Spinal cord (tissue), 10 donors: Measurements from ENCODE around the gene COL9A3. TPM values are rescaled to one million over a fixed set of nuclear protein-coding genes. Genes with fewer than 3 reads are reported as not detected.
A peak's percentile ranks its signal among the peaks of the same experiment; 100 is the strongest.

Source experiments
- DNase-seq, 6 donors: peaks; one replicate each; pipeline versions ENCODE4 v3.0.0 to v3.0.0-alpha.2; 2013 to 2015; ENCODE audit warnings: low spot score in 6 of 6, low read depth in 4 of 6
- H3K27ac ChIP-seq: one replicate; pipeline ENCODE4 v1.5.1; 2013; ENCODE audit warnings: low read depth, low read length, control low read depth
- H3K27me3 ChIP-seq: one replicate; pipeline ENCODE4 v1.6.1; 2013; ENCODE audit warnings: low read length; ENCODE audit not compliant: control insufficient read depth, insufficient read depth
- H3K36me3 ChIP-seq: one replicate; pipeline ENCODE4 v1.6.1; 2013; ENCODE audit warnings: low read length; ENCODE audit not compliant: control insufficient read depth, insufficient read depth
- H3K4me1 ChIP-seq: one replicate; pipeline ENCODE4 v1.6.1; 2013; ENCODE audit warnings: low read length; ENCODE audit not compliant: control insufficient read depth, insufficient read depth
- H3K4me3 ChIP-seq: one replicate; pipeline ENCODE4 v1.5.1; 2013; ENCODE audit warnings: low read depth, low read length, control low read depth
- H3K9me3 ChIP-seq: one replicate; pipeline ENCODE4 v1.6.1; 2013; ENCODE audit warnings: low read length; ENCODE audit not compliant: control insufficient read depth, insufficient read depth
- WGBS: methylation state at CpG from one replicate; pipeline ENCODE4 v1.1.5; 2013; ENCODE audit warnings: missing lambda C conversion rate; ENCODE audit not compliant: insufficient coverage; 5-methylcytosine and 5-hydroxymethylcytosine counted together
- long read RNA-seq, 4 donors: transcript quantifications; one replicate each; lab custom pipeline, GENCODE V29; 2026
- polyA plus RNA-seq, 2 donors: library from polyadenylated mRNA; unstranded; fragments of 120-200 nt; gene quantifications; one replicate each; pipeline ENCODE4 v1.2.1, GENCODE V29; 2013; ENCODE audit not compliant: insufficient read length in 2 of 2
- total RNA-seq, 2 donors: library from RNA; depleted of rRNA in 1 of 2; stranded (reverse); fragments of 120-200 nt in 1 of 2; fragments of >200 nt in 1 of 2; gene quantifications; one replicate each; pipeline versions ENCODE4 v1.2.3 to v1.2.4, GENCODE V29; 2013 to 2014
- donor health status: healthy.

Gene COL9A3
- total RNA-seq (100 to 1,000 TPM in 1 of 2 donors, 10 to 100 TPM in 1; 33.5 to 151 TPM), polyA plus RNA-seq (10 to 100 TPM; 38.6 to 76.1 TPM)
- long read RNA-seq, donor 1, partial matches to known transcripts: 0 of 6 reads
- long read RNA-seq, donor 1, other reads (novel, unspliced or antisense): 0 of 6 reads
- long read RNA-seq, donor 2, partial matches to known transcripts: 0 of 1 reads
- long read RNA-seq, donor 2, other reads (novel, unspliced or antisense): 0 of 1 reads
- long read RNA-seq, donor 3, partial matches to known transcripts: 0 of 3 reads
- long read RNA-seq, donor 3, other reads (novel, unspliced or antisense): 0 of 3 reads
- long read RNA-seq, donor 4, transcript COL9A3-206 (3 exons, 539 nt): major isoform, 8 of 15 reads
- long read RNA-seq, donor 4, partial matches to known transcripts: 0 of 15 reads
- long read RNA-seq, donor 4, other reads (novel, unspliced or antisense): 0 of 15 reads

DNA sequence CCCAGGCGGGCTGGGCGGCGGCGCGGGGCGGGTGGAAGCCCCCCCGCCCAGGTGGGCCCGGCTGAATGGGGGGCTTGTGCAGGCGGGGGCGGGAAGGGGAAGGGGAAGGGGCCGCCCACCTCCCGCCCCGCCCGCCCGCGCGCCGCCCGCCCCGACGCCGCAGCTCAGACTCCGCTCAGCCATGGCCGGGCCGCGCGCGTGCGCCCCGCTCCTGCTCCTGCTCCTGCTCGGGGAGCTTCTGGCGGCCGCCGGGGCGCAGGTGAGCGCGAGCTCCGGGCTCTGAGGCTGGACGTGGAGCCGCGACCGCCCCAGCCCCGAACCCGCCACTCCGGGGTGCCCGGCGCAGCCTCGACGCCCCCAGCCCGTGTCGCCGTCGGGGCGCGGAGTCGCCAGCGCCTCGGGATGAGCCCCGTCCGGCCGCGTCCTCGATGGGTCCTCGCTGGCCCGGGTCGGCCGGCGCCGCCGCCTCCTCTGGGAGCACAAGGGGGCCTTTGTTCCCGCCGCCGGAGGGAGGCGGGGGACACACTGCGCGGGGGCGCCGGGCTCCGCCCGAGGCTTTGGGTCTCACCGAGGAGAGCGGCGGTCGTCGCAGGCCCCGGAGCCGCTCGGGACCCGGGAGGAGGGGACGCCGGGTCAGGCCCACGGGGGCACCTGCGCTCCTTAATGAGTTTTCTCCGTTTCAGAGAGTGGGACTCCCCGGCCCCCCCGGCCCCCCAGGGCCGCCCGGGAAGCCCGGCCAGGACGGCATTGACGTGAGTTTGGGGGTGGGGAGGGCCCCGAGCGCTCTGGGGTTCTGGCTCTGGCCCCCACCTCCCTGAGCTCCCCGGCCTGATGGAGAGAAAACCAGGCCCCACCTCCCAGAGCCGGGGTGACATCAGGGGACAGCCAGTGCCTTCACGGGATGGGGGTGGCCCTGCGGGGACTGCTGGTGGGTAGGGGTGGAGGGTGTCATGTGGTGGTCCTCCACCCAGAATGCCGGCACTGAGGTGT, at the start of gene COL9A3:
TSS of gene COL9A3 (plus strand) at position 167 of the 990 bp plus-strand sequence. CDS start at position 182, 15 bp downstream.
- peaks cover 69% of the 10 kb centered on the region for H3K4me1 ChIP-seq
- peaks cover 27% of the 10 kb centered on the region for H3K27me3 ChIP-seq
- WGBS: 4% methylated on average over 100 of the region's 108 CpGs
- peaks cover 41% of the 10 kb centered on the region for H3K36me3 ChIP-seq
- peak within 1 kb of the TSS; percentile 26 for H3K4me3 ChIP-seq
- no peaks in the 10 kb centered on the region for H3K9me3 ChIP-seq
- peak in 2 of 6 donors; percentile 60 to 77 for DNase-seq
- peak within 1 kb of the TSS; percentile 91 for H3K27ac ChIP-seq

DNA sequence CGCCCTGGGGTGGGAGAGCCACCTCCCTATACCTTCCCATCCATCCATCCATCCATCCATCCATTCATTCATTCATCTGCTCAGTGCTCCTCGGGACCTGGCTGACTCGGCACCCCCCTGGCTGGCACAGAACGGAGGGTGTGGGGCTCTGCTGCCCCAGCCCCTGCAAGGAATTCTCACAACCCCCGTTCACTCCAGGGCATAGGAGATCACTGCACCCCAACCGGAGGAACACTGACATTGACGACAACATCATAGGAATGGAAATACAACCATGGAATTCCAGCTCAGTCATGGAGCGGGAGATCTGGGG, 48.7 kb upstream of the COL9A3 start:
- H3K27ac ChIP-seq: no peak overlapping the region
- DNase-seq: no peak
- peaks cover 6% of the 10 kb centered on the region for H3K36me3 ChIP-seq
- H3K4me1 ChIP-seq: peaks cover 56% of the 10 kb centered on the region
- H3K27me3 ChIP-seq: no peaks in the 10 kb centered on the region
- WGBS: 71% methylated on average over 7 of the region's 8 CpGs
- H3K9me3 ChIP-seq: no peaks in the 10 kb centered on the region
- no peak overlapping the region for H3K4me3 ChIP-seq

DNA sequence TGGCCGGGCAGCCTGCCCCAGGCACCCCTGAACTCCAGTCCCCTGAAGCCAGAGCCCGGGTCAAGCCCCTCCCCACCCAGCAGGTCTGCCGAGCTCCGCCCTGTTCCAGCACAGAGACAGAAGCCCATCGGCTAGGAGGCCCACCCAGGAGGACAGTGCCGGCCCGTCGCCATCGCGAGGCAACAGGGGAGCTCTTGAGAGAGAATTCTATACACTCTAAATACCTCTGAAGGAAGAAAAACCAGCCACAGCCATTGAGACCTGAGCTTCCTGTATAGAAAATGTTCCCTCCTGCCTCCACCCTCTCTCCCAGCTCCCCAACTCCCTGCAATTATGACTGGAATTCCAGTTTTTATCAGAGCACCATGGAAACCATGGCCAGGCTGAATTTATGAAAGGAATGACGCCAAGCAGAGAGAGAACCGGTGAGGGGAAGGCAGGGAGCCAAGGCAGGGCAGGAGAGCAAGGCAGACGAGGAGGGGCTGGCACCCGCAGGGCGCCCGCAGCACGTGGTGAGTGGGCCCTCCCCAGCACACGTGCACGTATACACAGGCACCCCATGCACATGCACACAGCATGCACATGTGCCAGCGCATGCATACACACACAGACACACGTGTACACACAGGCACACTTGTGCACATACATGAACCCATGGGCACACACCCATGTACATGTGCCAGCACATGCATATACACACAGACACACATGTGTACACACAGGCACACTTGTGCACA, 48.1 kb upstream of the COL9A3 start:
- WGBS: 20% methylated on average over 21 of the region's 21 CpGs
- Histone ChIP-seq H3K27ac (peak overlapping the region; percentile 54), H3K4me3 (no peak overlapping the region), H3K4me1 (peaks cover 61% of the 10 kb centered on the region), H3K36me3 (peaks cover 6% of the 10 kb centered on the region), H3K27me3 (peaks cover 2% of the 10 kb centered on the region), H3K9me3 (no peaks in the 10 kb centered on the region)
- peak in 3 of 6 donors; percentile 33 to 89 (median 86) for DNase-seq

DNA sequence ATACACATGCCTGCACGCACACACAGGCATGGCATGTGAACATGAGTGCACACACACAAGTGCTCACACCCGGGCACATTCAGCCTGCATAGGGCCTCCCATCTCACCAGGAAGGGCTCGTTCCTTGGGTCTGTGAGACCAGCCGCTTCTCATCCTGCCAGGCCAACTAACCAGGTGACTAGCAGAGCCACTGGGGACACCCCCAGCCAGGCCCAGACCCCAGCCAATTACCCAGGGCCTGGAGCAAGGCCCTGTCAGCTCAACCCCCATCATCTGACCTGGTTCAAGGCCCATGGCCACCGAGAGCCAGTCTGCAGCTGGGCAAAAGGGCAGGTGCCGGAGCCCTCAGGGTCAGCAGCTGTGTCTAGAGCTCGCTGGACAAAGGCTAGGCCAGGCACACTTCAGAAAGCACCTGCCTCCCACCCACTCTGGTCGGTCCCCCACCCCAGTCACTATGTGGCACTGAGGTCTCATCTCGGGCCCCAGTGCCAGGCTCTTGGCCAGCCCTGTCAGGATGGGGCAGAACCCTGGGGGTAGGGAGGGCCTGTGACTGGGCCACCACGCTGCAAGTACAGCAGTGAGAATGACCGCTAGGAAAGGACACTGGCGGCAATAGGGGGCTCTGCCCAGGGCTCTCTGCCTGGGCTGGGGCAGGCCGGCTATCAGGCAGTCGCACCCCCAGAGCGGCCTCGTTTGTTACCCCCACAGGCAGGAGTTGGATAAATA, 47.3 kb upstream of the COL9A3 start:
- Histone ChIP-seq H3K4me3 (no peak overlapping the region), H3K4me1 (peaks cover 69% of the 10 kb centered on the region), H3K27me3 (peaks cover 4% of the 10 kb centered on the region), H3K27ac (no peak overlapping the region), H3K36me3 (peaks cover 6% of the 10 kb centered on the region), H3K9me3 (no peaks in the 10 kb centered on the region)
- WGBS: 91% methylated on average over 14 of the region's 16 CpGs
- DNase-seq: no peak

DNA sequence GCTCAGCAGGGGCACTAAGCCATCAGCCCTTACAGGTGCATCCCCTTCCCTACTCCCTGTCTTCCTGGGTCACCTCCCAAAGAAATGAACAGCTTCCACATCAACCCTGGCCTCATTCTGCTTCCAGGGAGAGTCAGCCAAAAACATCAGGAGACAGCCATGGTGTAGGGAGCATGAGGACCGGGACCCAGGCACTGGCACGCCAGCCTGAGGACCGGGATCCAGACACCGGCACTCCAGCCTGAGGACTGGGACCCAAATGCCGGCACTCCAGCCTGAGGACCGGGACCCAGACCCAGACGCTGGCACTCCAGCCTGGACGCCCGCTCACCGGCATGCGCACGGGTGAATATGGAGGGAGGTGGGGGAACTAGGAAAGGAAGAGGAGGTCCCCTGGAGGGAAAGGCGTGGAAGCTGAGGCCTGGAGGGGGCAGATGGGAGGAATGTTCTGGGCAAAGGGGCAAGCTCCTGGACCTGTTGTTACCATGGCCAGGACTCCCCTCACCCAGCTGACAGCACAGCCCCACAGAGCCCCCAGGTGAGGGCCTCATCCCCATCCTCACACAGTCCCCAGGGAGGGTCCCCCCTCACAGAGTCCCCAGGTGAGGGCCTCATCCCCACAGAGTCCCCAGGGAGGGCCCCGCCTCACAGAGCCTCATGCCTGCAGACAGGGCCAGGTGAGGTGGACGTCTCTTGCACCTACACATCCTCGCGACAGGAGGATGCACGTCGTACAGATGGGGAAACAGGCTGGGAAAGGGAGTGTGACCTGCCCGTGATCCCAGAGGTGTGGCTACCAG, 46.5 kb upstream of the COL9A3 start:
- Histone ChIP-seq H3K27me3 (peaks cover 4% of the 10 kb centered on the region), H3K4me1 (peaks cover 77% of the 10 kb centered on the region)

DNA sequence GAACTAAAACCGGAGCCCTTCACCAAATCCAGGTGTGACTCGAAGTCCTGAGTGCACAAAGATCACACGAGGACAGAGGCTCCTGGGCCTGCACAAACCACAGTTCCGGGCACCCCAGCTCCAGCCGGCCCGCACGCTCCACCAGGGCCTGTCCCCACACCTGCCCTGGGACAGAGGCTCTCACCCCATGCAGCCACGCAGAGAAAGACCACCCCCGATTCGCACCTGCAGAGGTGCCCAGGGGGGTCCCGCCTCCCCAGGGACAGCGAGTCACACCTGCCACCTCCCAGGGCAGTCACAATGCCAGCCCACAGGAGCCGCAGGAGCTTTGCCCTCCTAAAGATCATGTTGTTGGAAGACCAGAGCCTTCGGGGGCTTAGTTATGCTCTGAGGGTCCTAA, 45.9 kb upstream of the COL9A3 start:
- whole genome bisulfite sequencing: 88% methylated on average over 13 of the region's 14 CpGs
- peaks cover 76% of the 10 kb centered on the region for H3K4me1 ChIP-seq

More for the DNA sequence above, 46.5 kb upstream of the COL9A3 start:
- DNase-seq: no peak
- 97% methylated on average over 19 of the region's 20 CpGs for WGBS
- Histone ChIP-seq H3K27ac (no peak overlapping the region), H3K9me3 (no peaks in the 10 kb centered on the region), H3K4me3 (no peak overlapping the region), H3K36me3 (no peaks in the 10 kb centered on the region)

DNA sequence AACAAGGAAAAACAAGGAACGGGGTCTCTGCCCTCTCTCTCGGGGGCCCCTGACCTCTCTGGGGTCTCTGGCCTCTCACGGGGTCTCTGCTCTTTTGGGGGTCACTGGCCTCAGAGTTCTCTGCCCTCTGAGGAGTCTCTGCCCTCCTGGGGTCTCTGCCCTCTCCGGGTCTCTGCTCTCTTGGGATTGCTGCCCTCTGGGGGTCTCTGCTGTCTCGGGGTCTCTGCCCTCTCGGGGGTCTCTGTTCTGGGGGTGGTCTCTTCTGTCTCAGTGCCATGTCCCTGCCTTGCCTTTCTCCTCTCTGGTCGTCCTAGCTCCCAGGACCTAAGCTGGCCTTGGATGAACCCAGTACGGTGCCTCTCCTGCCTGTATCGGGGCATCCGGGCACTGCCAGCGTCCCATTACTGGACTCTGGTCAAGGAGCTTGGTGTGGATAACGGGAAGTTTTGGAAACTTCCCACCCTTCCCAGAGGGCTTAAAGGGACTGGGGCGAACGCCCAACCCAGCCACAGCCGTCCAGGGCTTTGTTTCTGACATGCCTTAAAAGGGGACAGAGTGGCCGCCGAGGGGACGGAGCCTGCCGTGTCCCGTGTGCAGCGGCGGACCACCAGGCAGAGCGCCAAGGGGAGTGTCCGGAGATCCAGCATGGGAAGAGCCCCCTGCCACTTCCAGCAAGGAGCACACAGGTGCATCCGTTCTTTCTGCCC, 45.3 kb upstream of the COL9A3 start:
- H3K36me3 ChIP-seq: no peaks in the 10 kb centered on the region
- 62% methylated on average over 18 of the region's 25 CpGs for WGBS
- H3K27ac ChIP-seq: no peak overlapping the region
- H3K4me3 ChIP-seq: no peak overlapping the region
- peaks cover 4% of the 10 kb centered on the region for H3K27me3 ChIP-seq
- peaks cover 74% of the 10 kb centered on the region for H3K4me1 ChIP-seq
- H3K9me3 ChIP-seq: no peaks in the 10 kb centered on the region
- no peak for DNase-seq

More for the DNA sequence above, 45.9 kb upstream of the COL9A3 start:
- Histone ChIP-seq H3K36me3 (no peaks in the 10 kb centered on the region), H3K27me3 (peaks cover 4% of the 10 kb centered on the region), H3K9me3 (no peaks in the 10 kb centered on the region), H3K4me3 (no peak overlapping the region), H3K27ac (no peak overlapping the region)
- no peak for DNase-seq

DNA sequence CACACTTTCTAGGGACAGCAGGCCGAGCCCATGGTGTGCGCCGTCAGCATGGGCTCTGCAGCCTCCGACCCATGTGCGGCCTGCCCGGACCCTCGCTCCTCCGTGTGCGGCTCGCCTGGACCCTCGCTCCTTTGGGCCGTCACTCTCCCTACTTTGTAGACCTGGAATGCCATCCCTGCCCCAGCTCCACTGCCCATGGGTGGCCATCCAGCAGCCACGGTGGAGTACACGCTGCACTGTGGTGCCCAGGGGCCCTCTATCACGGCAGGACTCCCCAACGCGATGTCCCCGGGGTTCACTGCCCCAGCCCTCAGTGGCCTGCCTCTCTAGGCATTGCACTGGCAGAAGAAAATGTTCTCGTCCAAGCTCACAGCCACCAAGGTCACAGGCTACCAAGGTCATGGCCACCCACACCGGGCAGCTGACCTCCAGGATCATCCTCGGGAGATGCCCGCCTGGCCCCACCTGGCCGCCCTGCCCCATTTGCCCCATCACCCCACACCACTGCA, 44.7 kb upstream of the COL9A3 start:
- peaks cover 71% of the 10 kb centered on the region for H3K4me1 ChIP-seq
- H3K27me3 ChIP-seq: peaks cover 4% of the 10 kb centered on the region
- no peak for DNase-seq
- H3K9me3 ChIP-seq: no peaks in the 10 kb centered on the region
- no peaks in the 10 kb centered on the region for H3K36me3 ChIP-seq
- H3K27ac ChIP-seq: no peak overlapping the region
- WGBS: 89% methylated on average over 23 of the region's 23 CpGs
- H3K4me3 ChIP-seq: no peak overlapping the region
